CD4-positive, alpha-beta T cell treated with Interleukin-15 for 4 hours (primary cell): Measurements from ENCODE around the gene SHKBP1.
"Not testable (repeated sequence)": the region's sequence is repeated elsewhere in the genome, so short reads cannot be mapped to it uniquely, and the experiment has no call there.

Experiments used
- DNase-seq: peaks from one replicate; pipeline ENCODE4 v3.0.0-alpha.2; 2020; ENCODE audit warnings: low spot score

The SHKBP1 gene

DNA sequence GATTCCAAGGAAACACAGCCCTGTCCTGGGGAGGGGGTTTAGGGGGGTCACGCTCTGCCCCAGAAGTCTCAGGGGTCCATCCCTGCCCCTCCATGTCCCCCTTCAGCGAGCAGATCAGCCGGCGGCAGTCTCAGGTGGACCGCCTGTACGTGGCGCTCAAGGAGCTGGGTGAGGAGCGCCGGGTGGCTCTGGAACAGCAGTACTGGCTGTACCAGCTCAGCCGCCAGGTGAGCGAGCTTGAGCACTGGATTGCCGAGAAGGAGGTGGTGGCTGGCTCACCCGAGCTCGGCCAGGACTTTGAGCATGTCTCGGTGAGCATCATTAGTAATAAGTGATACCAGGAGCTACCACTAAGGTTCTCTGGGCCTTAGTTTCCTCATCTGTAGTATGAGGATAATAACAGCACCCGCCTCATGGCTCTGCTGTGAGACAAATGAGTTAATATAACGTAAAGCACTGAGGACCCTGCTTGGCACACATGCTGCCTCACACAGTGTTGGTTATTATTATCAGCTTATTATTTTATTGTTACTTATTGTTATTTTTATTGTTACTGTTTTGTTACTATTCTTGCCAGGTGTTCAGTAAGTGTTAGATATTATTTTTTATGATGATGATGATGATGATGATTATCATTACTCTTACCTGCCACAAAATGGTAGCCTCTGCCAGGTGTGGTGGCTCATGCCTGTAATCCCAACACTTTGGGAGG is 20.5 kb upstream of the SHKBP1 start:
- no peak for DNase-seq

DNA sequence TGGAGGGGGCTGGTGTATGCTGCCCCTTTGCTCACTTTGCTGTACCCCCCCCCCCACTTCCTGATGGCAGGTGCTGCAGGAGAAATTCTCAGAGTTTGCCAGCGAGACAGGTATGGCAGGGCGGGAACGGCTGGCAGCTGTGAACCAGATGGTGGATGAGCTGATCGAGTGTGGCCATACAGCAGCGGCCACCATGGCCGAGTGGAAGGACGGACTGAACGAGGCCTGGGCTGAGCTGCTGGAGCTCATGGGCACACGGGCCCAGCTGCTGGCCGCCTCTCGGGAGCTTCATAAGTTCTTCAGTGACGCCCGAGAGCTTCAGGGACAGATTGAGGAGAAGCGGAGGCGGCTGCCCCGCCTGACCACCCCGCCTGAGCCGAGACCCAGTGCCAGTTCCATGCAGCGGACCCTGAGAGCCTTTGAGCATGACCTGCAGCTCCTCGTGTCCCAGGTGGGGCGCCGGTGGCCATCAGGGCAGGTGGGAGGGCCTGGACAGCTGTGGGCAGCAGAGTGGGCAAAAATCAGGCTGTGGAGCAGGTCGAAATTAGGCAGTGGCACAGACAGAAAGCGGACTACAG is 19.6 kb upstream of the SHKBP1 start:
- no peak for DNase-seq

DNA sequence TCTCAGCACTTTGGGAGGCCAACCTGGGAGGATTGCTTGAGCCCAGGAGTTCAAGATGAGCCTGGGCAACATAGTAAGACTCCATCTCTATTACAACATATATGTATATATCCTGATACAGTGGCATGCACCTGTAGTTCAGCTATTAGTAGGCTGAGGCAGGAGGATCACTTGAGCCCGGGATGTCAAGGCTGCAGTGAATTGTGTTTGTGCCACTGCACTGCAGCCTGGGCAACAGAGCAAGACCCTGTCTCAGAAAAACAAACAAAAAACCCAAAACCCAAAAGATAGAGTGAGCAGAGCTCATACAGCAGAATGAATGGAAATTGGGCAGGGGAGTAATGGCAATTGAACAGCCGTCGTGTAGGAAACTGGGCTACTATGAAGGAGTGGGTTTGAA is 17.3 kb upstream of the SHKBP1 start:
- DNase-seq: no peak

DNA sequence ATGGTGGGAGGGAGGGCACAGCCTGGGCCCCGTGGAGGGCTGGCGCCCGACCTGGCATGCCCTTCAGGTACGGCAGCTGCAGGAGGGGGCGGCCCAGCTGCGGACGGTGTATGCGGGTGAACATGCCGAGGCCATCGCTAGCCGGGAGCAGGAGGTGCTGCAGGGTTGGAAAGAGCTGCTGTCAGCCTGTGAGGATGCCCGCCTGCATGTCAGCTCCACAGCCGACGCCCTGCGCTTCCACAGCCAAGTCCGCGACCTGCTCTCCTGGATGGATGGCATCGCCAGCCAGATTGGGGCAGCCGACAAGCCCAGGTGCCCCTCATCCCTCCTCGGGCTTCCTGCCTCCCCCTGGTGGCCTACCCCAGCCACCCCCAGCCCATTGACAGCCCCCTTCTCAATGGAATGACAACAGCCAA is 16.6 kb upstream of the SHKBP1 start:
- DNase-seq: no peak

DNA sequence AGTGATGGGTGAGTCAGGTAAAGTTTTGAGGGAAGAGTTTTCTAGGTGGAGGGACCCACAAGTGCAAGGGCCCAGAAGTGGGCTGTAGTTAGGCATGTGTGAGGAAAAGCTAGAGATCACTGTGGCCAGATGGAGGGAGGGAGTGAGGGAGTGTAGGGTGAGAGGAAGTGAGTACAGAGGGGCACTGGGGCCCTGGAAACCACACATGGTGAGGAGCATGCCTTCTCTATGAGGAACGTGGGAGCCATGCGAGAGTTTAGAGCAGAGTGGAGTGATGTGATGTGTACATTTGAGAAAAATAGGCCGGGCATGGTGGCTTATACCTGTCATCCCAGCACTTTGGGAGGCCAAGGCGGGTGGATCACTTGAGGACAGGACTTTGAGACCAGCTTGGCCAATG is 14.7 kb upstream of the SHKBP1 start:
- DNase-seq: no peak

DNA sequence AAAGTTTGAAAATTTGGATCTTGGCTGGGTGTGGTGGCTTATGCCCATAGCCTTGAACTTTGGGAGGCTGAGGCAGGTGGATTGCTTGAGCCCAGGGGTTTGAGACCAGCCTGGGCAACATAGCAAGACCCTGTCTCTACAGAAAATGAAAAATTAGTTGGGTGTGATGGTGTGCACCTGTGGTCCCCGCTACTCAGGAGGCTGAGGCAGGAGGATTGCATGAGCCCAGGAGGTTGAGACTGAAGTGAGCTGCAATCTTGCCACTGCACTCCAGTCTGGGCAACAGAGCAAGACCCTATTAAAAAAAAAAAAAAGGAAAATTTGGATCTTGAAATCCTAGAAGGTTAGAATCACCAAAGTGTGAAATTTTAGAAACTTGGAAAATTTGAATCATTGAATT is 12.1 kb upstream of the SHKBP1 start:
- not testable (repeated sequence) for DNase-seq

DNA sequence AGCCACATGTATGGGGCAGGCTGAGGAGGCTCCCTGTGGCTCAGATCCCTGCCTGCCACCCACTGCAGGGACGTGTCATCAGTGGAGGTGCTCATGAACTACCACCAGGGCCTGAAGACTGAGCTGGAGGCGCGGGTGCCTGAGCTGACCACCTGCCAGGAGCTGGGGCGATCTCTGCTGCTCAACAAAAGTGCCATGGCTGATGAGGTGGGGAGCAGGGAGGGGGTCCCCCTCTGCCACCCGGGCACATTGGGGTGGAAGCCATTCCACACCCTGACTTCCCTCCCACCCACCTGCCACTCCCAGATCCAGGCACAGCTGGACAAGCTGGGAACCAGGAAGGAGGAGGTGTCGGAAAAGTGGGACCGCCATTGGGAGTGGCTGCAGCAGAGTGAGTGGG is 11.3 kb upstream of the SHKBP1 start:
- no peak for DNase-seq

DNA sequence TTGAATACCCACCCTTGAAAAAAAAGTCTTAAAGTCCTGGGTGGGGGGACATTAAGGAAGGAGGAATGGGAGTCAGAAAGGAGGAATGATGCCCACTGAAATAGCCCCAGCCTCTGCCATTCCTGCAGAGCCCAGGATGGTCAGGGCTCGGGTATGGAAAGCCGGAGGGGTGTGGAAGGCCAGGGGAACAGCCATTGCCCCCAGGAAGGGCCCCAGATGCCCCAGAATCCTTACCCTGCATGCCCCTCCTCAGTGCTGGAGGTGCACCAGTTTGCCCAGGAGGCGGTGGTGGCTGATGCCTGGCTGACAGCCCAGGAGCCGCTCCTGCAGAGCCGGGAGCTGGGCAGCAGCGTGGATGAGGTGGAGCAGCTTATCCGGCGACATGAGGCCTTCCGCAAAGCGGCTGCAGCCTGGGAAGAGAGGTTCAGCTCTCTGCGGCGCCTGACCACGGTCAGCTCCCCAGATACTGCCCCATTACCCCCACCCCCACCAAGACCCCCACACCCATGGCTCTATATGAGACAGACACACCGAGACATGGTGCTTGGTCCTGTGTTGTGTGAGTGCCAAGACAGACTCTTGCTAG is 10.7 kb upstream of the SHKBP1 start:
- no peak for DNase-seq

DNA sequence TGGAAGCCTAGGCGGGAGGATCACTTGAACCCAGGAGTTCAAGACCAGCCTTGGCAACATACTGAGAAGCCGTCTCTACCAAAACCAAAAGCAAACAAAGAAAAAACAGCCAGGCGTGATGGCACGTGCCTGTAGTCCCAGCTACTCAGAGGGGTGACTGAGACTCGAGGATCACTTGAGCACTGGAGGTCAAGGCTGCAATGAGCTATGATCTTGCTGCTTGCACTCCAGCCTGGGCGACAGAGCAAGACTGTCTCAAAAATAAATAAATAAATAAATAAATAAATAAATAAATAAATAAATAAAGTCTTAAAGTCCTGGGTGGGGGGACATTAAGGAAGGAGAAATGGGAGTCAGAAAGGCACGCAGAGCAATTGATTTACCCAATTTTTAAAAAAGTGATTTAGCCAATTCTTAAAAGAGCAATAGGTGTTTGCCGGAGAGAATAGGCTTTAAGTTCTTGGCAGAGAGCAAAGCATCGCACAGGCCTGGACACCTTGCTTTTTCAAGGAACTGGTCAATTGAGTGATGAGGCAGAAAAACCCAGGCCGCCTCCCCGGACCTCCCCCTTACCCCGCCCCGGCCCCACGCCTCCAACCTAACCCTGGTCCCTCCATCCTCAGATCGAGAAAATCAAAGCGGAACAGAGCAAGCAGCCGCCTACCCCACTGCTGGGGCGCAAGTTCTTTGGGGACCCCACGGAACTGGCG is 9.5 kb upstream of the SHKBP1 start:
- DNase-seq: no peak

DNA sequence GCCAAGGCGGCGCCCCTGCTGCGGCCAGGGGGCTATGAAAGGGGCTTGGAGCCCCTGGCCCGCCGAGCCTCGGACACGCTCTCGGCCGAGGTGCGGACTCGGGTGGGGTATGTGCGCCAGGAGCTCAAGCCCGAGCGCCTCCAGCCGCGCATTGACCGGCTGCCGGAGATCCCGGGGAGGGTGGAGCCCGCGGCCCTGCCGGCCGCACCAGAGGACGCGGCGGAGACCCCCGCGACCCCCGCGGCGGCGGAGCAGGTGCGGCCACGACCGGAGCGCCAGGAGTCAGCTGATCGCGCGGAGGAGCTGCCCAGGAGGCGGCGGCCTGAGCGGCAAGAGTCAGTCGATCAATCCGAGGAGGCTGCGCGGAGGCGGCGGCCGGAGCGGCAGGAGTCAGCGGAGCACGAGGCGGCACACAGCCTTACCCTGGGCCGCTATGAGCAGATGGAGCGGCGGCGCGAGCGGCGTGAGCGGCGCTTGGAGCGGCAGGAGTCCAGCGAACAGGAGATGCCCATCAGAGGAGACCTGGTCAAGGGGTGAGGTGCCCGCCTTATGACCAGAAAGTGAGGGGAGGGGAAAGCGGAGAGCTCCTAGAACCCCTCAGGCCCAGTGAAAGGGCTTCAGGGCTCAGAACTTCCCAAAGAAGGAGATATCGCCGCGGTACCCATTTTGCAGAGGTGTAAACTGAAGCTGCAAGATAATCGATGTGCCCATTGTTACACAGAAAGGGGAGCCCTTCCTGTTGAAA is 8.8 kb upstream of the SHKBP1 start:
- no peak for DNase-seq

DNA sequence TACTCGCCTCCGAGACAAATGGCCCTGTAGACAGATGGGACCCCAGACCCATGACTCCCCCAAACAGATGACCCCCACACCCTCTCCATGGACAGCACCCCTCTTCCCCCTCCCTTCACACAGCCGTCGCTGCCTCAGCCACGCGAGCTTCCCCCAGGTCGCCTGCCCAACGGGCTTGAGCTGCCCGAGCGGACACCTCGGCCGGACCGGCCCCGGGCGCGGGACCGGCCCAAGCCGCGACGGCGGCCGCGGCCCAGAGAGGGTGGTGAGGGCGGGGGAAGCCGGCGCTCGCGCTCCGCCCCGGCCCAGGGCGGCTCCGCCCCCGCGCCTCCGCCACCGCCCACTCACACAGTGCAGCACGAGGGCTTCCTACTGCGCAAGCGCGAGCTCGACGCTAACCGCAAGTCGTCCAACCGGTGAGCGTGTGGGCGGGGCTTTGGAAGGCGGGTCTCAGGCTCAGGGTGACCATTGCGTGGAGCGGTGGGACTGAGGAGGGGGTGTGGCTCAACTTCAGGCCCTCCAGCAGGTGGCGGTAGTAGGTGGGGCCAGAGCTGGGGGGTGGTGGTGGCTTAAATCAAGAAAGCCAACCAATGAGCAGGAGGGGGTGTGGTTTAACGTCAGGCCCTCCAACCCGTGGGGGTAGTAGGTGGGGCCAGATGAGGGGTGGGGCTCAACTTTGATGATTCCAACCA is 6.2 kb upstream of the SHKBP1 start:
- peak; percentile 98 for DNase-seq

DNA sequence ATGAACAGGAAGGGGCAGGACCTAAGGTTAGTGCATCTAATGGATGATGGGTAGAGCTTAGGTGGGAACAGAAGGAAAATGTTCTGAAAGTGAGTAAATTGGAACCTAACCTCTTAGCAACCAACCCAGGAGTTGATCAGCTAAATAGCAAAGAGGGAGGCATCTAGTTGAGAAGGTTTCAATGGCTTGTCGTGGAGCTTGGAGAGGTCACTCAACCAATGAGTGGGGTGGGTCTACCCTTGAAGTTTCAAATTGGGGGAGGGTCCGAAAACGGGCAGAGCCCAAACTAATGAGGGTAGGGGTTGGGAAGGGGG is 5.7 kb upstream of the SHKBP1 start:
- DNase-seq: no peak

DNA sequence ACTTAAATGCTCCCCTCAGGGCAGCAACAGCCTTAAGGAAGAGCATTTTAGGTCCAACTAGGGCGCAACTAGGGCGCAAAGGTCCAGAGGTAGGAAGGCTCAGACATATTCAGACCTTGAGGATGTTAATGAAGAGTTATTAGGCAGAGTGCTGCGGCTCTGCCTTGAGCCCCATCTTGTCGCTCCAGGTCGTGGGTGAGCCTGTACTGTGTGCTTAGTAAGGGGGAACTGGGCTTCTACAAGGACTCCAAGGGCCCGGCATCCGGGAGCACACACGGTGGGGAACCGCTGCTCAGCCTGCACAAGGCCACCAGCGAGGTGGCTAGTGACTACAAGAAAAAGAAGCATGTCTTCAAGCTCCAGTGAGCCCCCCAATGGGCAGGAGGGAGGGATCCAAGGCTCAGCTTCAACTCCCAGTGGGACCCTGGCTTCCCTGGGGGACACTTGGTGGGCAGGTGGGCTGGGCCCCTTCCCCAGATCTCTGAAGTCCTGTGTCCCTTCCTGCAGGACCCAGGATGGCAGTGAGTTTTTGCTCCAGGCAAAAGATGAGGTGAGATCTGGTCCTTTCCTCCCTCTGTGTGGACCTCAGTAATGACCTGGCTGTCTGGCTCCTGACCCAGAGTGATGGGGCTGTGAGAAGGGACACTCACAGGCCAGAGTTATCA is 4.7 kb upstream of the SHKBP1 start:
- DNase-seq: no peak

DNA sequence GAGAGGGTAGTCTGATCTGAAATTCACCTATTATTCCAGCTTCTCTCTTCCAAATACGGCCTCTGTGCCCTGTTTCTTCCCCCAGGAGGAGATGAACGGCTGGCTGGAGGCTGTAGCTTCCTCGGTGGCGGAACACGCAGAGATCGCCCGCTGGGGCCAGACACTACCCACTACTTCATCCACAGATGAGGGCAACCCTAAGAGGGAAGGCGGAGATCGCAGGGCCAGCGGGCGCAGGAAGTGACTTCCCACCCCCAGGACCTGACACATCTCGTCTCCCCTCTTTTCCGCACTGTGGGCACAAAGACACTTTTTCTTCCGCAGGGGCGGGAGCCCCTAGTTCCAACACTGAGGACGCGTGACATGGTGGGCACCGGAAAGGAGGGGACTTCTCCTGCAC is 1.3 kb upstream of the SHKBP1 start:
- DNase-seq: no peak

DNA sequence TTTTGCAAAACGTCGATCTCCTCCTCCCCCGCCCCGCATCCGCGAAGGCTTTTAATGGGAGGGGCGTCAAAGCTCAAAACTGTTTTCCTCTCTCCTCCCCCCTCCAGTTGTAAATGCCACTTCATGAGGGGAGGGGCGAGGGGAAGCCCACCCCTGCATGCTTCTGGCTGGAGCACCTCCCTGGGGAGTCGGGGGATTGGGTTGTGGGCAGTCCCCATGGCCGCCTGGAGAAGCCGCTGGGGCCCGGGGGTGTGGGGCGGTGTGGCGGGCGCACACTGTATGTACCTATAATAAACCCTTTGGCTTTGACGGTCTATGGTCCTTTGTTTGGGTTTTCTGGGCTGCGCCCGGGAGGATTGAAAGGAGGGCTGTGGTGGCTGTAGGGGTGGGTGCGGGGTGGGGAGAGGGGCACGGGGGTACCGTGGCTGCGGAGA is 505 bp upstream of the SHKBP1 start:
- DNase-seq: no peak

DNA sequence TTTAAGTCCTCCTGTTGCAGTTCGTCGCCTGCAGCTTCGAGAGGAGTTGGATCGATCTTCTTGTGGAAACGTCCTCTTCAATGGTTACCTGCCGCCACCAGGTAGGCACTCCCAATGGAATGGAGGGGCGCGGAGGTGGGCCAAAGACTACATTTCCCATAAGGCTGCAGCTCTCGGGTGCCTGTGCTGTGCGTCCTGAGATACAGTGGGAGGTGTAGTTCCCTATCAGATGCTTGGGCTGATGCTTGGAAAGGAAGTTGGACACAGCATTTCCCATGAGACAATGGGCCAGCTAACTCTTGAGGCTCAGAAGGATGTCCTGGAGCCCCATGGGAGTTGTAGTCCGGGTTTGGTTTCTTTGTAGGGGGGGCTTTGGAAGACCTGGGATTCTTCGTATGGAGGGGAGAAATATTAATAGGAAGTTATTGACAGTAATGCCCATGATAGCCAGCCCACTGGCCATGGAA is 1.8 kb downstream of the SHKBP1 start:
- DNase-seq: no peak

DNA sequence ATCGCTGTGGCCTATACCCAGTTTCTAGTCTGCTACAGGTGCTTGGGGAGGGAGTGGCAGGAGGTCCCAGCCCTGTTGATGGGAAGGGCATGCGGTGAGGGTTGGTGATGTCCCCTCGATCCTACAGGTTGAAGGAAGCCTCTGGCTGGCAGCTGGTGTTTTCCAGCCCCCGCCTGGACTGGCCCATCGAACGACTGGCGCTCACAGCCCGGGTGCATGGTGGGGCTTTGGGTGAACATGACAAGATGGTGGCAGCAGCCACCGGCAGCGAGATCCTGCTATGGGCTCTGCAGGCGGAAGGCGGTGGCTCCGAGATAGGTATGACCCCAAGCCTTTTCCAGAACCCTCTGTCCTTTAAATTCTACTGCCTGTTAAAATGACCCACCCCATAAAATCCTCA is 3.9 kb downstream of the SHKBP1 start:
- no peak for DNase-seq

DNA sequence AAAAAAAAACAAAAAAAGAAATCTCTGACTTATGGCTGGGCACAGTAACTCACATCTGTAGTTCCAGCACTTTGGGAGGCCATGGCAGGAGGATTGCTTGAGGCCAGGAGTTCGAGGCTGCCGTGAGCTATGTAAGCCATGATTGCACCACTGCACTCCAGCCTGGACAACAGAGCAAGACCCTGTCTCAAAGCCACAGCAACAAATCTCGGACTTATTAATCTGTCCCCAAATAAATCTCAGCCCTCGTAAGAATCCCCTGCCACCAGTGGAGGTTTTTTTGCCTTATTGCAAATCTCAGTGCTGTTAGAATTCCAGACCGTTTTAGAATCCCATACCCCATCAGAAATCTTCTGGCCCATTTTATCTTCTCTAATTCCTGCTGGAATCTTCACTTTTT is 4.9 kb downstream of the SHKBP1 start:
- DNase-seq: no peak

DNA sequence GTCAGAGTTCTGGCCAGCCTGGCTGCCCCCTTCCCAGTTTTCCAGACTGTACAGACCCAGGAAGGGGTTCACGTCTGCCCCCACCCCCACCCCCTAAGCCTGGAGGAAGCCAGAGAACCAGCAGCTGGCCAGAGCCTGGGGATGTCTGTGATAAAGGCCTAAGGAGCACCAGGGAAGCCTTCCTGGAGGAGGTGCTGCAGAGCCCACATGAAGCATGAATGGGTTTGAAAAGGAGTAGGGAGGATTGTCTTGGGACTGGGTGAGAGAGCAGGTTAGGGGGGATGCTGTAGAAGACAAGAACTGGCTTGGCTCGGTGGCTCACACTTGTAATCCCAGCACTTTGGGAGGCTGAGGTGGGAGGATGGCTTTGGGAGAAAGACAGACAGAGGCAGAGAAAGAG is 5.8 kb downstream of the SHKBP1 start:
- no peak for DNase-seq

DNA sequence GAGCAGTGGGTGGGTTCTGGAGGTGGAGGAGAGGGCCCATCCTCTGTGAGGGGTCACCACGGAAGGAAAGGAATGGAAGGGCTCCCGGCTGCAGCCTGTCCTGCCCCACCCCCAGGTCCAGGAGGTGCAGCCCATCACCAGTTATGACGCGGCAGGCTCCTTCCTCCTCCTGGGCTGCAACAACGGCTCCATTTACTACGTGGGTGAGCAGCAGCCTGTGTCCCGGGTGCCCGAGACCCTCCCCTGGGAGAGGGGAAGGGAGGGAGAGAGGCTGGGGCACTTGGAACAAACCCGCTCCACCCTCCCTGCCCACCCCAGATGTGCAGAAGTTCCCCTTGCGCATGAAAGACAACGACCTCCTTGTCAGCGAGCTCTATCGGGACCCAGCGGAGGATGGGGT is 6.6 kb downstream of the SHKBP1 start:
- DNase-seq: no peak

DNA sequence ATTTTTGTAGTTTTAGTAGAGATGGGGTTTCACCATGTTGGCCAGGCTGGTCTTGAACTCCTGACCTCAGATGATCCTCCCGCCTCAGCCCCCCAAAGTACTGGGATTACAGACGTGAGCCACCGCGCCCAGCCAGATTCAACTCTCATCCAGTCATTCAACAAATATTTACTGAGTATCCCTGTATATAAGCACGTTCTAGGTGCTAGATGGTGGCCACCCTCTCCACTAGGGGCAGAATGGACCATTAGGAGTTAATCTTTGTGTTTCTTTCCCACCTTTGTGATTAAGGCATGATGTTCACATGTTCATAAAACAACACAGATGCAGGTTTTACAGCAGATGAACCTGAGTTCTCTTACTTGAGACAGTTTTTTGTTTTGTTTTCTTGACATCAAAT is 7.3 kb downstream of the SHKBP1 start:
- no peak for DNase-seq
